G401.6 (cell line): Measurements from ENCODE around the gene EHF.

Source experiments
- FAIRE-seq: peaks from 2 replicates; lab custom pipeline; 2012; peaks lifted over from hg19 to GRCh38; lab: Jason Lieb, UNC

EHF gene

DNA sequence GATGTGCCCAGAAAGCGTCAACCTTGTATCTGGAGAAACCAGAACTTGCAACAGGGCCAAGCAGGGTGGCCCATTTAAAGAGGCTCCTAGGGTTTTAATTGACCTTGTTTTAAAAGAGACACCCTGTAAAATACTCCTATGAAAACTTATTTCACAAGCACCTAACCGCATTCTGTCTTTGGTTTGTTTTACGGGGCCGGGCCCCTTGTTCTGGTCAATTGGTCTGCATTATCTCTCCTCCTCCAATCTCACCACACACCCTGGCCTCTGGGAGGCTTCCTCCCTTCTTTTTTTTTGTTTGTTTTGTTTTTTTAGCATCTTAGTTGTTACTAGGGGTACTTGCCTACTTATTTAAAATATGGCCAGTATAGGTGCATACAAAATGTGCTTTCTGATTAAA is 4.7 kb downstream of the EHF start:
- no peak for FAIRE-seq

DNA sequence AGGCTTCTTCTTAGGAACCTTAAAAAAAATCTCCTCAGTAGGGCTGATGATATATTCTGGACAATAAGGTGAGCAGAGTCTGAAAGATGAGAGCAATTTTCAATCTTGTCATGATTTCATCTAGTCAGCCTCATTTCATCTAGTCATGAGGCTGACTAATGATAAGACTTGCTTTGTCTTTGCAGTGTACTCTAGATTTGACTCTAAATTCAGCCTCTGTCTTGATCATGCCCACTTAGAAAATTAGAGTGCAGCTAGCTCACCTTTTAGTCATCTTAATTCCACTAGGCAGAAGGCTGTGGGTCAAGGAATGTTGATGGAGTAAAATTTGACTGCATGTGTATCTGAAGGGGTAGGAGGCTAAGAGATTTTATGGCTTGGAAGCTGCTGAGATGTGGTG is 5.5 kb downstream of the EHF start:
- no peak for FAIRE-seq

DNA sequence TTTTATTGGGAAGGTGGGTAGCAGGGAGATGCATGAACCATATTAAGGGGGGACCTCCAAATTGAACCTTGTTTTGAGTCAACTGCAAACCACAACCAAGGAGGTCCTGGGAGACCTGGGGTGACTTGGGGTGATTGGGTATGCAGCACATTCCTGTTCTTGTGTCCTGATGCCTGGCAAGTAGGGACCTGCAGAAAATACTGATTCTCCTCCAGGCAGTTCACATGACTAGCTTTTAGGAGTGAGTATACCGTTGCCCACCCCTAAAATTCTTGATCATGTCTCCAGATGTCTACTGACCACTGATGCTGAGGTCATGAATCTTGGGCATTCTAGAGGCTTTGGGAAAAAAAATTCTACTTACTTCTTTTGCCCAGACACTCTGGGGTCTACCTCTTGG is 6.3 kb downstream of the EHF start:
- no peak for FAIRE-seq

DNA sequence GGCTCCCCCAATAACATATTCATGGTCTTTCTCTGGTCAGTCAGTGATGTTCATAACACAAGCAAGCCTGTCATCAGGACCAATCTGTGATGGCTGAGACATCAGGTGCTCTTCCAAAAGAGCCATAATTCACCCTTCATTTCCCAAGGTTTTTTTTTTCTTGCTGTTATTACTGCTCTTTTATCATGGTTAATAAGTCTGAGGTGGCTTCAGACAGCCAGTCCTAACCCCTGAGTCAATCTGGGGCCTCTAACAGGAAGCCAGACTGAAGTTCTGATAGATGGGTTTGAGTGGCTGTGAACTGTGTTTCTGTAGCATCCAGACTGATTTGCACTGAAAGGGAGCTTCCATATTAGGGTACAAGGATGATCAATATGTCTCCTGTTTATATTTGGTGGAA is 8.8 kb downstream of the EHF start:
- FAIRE-seq, result no peak

DNA sequence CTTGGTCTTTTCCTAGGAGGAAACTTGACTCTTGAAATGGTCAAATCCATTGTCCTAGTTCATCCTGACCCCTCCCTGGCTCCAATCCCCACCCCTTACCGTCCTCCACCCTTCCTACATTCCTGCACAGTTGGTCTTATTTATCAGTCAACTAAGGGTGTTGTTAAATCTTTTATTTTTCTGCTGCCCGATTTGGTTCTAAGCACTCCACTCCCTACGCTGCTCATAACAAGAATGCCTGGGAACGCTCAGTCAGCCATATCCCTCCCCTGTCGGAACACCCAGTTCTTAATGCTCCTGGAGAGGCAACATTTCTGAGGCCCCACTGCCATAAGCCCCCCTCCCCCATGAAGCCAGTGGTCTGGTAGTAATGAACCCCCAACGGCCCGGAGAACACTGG is 9.7 kb downstream of the EHF start:
- FAIRE-seq, result no peak

DNA sequence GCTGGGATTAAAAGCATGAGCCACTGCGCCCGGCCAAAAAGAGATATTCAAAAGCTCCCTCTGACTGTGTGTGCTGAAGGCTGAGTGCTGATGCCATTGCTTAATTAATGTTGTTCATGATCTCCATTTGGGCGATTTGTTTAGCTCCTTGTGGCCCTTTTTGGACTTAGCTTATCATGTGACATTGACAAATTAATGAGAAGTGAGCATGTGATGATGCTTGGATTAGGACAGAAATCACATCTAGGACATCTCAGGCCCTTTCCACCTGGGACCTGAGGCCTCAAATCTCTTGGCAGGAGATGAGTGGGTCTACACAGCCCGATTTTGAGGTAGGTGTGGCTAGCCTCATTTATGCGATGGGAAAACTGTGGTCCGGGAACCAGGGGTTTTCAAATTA is 10.4 kb downstream of the EHF start:
- no peak for FAIRE-seq

DNA sequence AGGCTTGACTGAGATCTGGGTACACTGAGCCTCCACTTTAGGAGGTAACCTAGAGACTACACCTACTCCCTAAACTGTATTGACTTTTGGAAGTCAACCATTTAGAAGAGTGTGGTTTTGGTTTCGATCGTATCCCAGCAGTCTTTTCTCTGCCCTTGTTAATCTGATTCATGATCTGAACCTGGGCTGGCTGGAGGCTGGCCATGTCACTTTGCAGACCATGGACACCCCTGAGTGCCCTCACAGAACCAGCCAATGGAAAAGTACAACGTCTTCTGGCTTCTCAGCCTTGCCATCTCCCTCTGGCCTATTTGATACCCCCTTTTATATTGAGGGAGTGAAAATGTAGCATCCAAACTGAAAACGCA is 10.8 kb downstream of the EHF start:
- no peak for FAIRE-seq

DNA sequence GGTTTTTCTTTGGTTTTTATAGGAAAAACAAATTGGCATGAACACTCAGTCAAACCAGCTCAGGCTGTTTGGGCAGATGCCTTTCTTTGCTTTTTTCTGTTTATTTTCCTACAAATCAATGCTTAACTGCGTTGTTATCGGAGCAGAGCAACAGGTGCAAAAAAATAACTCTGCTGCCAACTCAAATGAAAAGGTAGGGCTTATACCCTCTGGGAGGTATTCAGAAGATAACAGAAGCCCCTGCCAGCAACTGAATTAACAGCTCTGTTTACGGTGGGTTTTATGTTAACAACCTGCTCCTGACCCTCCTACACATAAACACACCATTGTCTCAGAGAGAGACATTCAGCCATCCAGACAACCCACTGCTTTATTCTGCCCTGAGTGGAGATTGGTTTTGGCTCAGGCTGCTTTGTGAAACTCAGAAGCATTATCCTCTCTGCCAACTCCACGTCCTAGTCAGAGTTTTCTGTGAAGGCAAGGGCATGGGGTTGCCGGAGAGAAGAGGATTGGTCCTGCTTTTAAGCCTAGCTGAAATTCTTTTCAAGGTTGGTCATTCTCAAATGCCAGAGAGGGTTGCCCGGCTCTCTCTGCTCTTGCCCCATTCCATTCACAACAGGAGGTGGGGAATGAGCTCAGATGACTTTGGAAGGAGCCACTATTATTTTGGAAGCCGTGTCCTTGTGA is 11.4 kb downstream of the EHF start:
- no peak for FAIRE-seq

DNA sequence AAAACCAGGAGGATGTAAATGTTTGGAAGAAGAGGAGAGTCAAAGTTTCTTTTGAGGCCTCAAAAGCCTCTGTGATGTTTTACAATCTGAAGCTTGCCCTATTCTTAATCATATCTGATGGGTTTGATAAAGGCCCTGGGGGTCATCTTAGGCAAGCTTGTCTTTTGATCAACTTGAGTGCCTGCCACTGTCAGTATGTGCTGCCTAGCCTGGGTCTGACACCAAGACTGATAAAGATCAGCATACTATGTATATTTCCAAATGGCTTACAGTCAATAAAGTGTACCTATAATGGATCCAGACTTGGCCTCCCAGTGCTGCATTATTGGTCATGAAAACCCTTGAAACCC is 12.7 kb downstream of the EHF start:
- no peak for FAIRE-seq

DNA sequence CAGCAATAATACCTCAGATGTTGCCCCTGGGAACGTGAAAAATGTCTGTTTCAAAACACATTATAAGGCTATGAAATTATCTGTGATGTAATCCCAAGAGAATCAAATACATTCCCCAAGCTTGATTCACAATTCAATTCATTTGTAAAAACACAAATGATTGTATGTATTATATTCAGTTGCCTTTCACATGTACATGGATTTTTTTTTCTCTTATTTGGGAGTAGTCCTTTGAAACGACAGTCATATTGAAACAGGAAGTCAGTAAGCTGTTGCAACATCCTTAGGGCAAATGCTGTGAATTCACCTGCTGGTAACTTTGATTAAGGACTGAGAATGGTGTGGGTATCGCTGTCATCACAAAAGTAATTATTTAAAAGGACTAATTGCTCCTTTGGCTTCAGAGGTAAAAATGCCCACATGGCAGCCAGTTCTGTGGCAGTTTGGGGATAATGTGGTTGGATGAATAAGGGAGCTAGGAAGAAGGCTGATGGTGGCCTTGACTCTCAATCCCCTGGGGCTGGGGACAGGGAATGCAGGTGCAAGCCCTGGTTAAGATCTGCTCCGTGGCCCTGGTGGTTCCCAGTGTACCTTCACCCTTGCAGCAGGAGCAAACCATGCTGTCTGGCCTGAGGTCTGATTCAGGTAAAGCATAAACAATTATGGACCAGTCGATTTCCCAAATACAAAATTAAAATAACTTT is 13.2 kb downstream of the EHF start:
- FAIRE-seq, result no peak

DNA sequence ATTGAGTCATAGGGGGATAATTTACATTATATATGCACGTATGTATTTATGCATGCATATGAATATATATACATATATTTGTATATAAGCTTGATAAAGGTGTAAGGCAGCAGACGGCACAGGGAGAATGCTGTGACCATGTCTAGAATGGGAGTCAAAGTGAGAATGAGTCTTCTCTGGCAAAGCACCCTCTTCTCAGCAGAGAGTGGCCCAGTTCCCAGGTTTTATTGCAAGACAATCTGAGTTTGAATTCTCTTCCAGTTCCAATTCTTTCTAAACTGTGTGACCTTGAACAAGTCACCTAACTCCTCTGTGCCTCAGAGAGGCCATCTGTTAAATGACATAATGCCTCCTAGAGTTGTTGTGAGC is 13.8 kb downstream of the EHF start:
- no peak for FAIRE-seq

DNA sequence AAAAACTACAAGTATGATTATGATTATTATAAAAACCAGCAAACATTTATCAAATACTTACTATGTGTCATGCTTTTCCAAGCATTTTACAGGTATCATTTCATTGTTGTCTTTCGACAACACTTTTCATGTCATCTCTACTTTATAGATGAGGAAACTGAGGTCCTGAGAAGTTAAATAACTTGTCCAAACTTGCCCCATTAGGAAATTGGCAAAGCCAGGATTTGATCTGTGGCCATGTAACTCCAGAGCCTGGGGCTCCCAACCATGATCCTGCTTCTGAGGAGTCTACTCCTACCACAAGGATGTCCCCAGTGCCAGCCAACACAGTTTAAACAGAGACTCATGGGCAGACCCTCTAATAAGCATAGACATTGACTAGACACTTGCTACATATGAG is 15.2 kb downstream of the EHF start:
- no peak for FAIRE-seq

DNA sequence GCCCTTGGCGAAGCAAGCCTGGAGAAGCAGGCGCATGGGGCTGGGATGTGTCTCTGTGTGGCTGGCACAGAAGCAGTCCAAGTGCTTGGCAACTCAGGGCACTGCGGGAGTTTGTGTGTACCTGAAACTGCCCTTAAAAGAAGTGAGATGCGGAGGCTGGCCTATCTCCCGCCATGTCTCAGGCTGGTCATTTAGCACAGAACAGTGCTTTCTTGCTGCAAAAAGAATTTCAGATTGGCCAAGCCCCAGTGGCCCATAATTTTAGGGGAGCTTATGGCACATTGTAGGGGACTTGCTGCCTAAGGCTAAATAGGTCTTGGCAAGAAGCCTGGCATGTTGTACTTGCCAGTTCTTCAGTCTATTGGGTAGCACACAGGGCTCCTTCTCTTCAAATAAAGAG is 16.4 kb downstream of the EHF start:
- no peak for FAIRE-seq

DNA sequence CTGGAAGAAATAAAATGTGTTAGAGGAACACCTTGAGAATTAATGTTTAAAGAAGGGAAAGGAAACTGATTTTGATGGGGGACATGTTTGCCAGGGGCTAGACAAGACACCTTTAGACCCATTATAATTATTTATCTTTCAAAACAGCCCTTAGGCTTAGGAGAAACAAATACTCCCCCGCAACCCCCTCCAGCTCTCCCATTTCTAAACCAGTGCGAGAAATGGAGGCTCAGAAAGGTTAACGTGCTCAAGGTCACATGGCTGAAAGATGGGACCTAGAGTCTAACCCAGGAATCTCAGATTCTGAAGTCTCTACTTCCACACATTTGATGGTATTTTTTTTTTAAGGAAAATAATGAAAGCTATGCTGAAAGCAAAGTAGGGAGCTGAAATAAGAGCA is 18.0 kb downstream of the EHF start:
- no peak for FAIRE-seq

DNA sequence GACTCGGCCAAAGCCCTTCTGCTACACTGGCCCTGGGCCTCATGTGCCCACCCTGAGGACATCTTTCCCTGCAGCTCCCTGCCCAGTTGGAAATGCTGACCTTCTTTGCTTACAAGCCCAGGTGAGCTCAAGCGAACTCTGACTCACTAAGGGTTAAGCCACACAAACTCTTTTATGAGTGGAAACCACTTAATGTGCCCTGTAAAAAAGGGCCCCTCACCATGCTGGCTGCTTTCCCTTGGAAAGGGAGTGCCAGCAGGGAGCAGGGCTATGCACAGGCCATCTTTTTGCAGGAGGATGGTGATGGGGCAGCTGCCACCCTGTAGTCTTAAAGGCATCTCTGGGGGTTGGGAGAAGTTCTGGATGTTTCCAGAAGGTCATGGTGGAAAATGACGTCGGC is 18.7 kb downstream of the EHF start:
- FAIRE-seq, result no peak

DNA sequence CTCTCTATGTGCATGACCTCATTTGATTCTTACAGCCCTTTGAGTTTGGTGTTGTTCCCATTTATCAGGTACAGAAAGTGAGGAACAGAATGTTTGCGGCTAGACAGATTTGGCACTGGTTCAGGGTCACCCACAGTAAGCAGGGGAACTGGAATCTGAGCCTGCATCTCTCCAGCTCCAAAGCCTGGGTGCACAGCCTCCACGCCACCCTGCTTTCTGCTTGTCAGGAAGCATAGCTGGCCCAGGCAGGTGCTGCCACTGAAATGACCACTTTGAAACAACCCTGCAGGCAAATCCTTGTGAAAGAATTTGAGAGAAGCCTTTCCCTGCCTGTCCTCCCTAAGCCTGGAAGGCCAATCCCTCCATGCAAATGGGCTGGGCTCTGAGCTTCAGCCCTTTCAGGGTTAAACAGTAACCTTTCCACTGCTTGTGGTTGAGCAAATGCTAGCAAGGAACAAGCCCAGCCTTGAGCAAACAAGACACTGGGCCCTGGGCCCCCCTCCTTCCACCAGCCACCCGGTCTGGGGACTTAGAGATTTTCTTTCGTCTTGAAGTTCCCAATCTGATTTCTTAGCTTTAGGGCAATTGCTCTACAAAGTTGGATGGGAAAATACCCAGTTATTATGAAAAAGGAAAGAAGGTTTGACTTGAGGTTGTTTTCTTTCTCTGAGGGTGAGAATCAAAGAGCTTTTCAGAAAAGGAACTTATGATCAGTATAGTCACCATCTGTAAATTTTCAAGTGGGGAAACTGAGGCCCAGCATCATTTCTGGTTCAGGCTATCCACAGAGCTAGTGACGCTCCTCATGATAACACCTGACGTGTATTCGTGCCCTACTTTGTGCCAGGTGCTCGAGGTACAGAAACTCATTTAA is 19.4 kb downstream of the EHF start:
- FAIRE-seq, result no peak

DNA sequence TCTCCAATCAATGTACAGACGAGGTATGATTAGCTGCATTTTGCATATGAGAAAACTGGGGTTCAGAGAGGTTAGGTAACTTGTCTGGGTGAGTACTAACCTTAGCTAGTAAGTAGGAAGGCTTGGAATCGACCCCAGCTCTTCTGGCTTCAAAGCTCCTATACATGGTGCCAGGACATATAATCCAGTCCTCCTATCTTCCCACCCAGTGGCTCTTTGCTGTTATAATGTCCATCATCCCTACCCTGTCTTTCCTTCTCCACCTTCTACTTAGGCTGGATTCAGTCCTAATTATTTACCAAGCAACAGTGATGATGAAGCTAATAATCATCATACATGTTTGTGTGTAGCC is 20.0 kb downstream of the EHF start:
- FAIRE-seq, result no peak

DNA sequence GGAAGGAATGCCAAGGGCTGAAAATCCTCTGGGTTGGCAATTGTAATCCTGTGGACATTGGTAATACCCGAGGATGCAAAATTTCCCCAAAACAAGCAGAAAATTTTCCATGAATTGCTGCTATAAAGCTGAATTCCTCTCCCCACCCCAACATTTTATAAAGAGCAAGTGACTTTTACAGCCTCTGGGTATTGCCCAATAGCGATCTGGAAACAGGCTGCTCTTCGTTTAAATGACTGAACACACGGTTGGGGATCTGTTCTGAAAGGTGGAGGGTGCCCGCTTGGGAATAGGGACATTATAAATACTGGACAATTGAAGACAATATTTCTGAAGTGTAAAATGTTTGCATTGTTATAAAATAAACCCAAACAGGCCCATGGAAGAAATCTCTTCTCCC is 20.6 kb downstream of the EHF start:
- FAIRE-seq, result no peak

DNA sequence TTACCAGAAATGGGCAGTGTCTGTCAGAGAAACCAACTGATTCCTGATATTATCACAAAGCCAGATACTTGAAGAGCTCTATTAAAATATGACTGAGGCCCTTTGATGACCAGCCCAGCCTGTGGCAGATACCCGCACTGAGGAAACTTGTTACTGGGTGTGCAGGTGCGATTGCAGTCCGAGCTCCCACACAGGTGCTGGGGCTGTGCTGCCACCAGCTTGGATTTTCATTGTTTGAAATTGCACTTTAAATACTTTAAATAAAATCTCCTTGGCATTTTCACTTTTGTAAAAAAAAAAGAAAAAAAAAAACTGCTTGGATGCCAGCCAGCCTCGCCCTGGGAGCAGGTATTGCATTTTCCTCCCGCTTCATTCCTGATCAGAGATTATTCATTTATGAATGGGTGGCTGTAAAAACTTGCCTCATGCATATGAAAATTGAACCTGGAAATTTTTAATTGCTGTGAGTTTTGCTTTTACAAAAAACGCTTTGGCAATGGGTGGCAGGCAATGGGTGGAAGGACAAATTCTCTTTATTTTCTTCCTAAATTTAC is 21.2 kb downstream of the EHF start:
- FAIRE-seq, result no peak

DNA sequence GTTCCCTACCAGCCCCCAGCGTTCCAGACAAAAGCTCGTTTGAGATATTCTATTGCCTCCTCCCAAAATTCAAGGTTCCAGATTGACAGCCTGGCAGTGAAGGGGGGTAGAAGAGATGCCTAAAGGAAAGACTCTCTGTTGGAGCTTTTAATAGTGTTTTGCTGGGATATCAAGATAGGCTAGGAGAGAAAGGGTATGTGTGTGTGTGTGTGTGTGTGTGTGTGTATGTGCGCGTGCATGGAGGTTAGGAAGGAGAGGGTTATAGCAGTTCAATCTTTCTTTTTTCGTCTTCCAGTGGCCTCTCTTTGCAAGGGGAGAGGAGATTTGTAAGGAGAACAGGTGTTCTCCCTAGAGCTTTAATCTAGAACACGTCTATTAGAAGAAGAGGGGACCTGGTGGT is 22.0 kb downstream of the EHF start:
- FAIRE-seq, result no peak

DNA sequence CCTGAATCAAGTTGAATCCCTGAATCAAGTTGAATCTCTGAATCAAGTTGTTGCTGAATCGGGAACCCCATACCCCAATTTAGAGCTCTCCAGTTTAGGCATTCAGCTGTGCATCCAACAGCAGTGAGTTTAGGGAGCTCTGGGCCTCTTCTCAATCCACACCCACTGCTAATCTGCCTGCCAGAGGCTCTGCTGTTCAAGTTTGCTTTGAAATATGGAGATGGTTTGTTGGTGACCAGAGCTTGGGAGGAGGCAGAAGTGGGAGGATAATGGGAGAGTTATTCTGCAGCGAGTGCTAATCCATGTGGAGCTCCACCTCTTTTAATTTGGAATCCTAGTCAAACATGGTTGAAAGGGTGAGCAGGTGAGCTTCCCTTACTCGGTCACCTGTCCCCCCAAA is 22.4 kb downstream of the EHF start:
- FAIRE-seq, result no peak

DNA sequence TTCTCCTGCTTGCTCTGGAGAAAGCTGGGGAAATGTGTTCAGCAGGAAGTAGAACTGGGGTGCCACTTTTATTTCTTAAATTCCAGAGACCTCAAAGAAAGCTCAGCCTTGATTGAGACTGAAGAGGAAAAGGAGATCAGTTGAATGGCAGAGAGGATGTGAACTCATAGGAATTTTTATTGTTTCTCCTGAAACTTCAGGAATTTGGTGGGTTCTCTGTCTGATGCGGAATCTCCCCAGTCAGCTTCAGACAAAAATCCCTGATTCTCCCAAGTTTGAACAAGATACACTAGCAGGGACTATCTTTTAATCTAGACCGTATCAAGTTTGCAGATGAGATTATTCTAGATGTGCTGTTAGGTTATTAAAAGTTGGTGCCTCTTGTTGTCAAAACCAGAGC is 23.0 kb downstream of the EHF start:
- FAIRE-seq, result no peak

DNA sequence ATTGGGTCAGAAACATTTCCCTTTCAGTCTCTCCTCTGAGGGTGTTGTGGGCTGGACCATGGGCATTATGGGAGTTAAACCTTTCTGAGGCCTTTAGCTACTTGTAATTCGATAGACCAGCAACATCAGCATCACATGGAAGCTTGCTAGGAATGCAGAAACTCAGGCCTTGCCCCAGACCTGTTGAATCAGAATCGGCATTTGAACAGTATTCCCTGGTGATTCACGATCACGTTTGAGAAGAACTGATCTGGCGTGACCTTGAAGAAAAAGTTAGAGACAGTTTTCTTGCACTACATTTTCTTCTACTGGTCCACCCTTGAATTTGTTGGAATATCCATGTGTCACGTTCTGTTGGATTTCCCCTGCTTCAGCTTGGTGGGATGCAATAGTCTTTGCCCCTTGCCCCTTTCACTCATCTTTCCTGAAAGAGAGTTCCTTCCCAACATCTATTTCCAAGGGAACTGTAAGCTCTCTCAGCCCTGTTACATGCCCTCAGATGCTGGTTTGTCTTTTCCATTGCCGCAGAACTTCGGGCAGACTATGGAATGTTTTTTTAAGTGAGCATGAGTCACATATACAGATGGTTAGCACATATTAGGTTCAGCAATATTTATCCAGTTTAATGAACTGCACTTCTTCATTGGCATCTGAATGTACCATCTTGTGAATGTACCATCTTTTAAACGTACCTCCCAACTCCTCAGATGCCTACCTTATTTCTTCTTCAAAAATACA is 23.9 kb downstream of the EHF start:
- FAIRE-seq, result no peak
